CD4-positive, alpha-beta T cell treated with Interleukin-1 beta for 1 hour (primary cell): ENCODE results near the gene PPL.
A peak's percentile ranks its signal among the peaks of the same experiment; 100 is the strongest.

ENCODE experiments used
- DNase-seq, 2 donors: peaks; one replicate each; pipeline ENCODE4 v3.0.0-alpha.2; 2020 to 2022

The PPL gene

GRCh38 chr16:4859190-4859899, 77.6 kb downstream of the PPL start:
- no peak for DNase-seq

GRCh38 chr16:4855804-4856203, 81.1 kb downstream of the PPL start:
- no peak for DNase-seq

GRCh38 chr16:4855371-4855770, 81.6 kb downstream of the PPL start:
- DNase-seq = no peak

- peak in 1 of 2 donors; percentile 6 for DNase-seq
Observed at GRCh38 chr16:4852221-4852872, 84.6 kb downstream of the PPL start.

GRCh38 chr16:4850211-4850610, 86.7 kb downstream of the PPL start:
- DNase-seq = no peak

- peak; percentile 37 to 47 for DNase-seq
Observed at GRCh38 chr16:4847774-4848587, 89.0 kb downstream of the PPL start.

- peak; percentile 98 to 99 for DNase-seq
Observed at GRCh38 chr16:4846901-4847773, 89.8 kb downstream of the PPL start, which contains the start of the genes GLYR1 and UBN1. Gene GLYR1 (minus strand): TSS chr16:4847288. CDS start chr16:4847265, 23 bp downstream. Gene UBN1 (plus strand): TSS chr16:4847481. CDS start chr16:4852918, 5,437 bp downstream.

GRCh38 chr16:4846503-4846900, 90.4 kb downstream of the PPL start:
- DNase-seq = peak; percentile 28 to 44

- no peak for DNase-seq
Observed at GRCh38 chr16:4840984-4841383, 96.0 kb downstream of the PPL start.

GRCh38 chr16:4839942-4840341, 97.0 kb downstream of the PPL start:
- no peak for DNase-seq

GRCh38 chr16:4837733-4838501, 99.0 kb downstream of the PPL start:
- DNase-seq = no peak

- no peak for DNase-seq
Observed at GRCh38 chr16:4836727-4837126, 100.2 kb downstream of the PPL start.

GRCh38 chr16:4833584-4833983, 103.4 kb downstream of the PPL start:
- DNase-seq = no peak

- no peak for DNase-seq
Observed at GRCh38 chr16:4832698-4833343, 104.1 kb downstream of the PPL start.
